Measurements from ENCODE around the gene RABGAP1. TPM values are rescaled to one million over a fixed set of nuclear protein-coding genes. Genes with fewer than 3 reads are reported as not detected.

Gene RABGAP1
- total RNA-seq: 10 to 100 TPM; 37.4 to 49.2 (median 43.0) TPM
- total RNA-seq (2013): 44.9 TPM

- Mint-ChIP-seq H3K36me3 (no peaks in the 10 kb centered on the region), H3K4me3 (peak within 1 kb of the TSS; percentile 97), H3K27ac (peak within 1 kb of the TSS; percentile 84 to 94), H3K9me3 (no peaks in the 10 kb centered on the region), H3K4me1 (peaks cover 20 to 23% of the 10 kb centered on the region in 2 donors), H3K27me3 (ENCODE audit: low read depth in 2 of 2) (no peaks in the 10 kb centered on the region)
- under 1% methylated on average over 52 of the region's 54 CpGs for WGBS (ENCODE audit: insufficient coverage)
- ATAC-seq (peak; percentile 98 to 100 (median 98)), DNase-seq (peak; percentile 95 to 99)
- H3K27ac ChIP-seq (ENCODE audit: low read length): peak within 1 kb of the TSS; percentile 80
- H3K9me3 ChIP-seq (ENCODE audit: control insufficient read depth, insufficient read depth, low read length): no peaks in the 10 kb centered on the region
- intact Hi-C loops (cut with micrococcal nuclease): loop anchor here (1.0 kb wide), 2 partner anchors 10 to 36 kb away; partner anchors contain the start of genes RC3H2 and ZBTB26
- TF ChIP-seq CTCF (IDR thresholded peaks at IDR 0.05): no peak
- H3K4me1 ChIP-seq (ENCODE audit: control insufficient read depth, insufficient read depth, low read length): peaks cover 14% of the 10 kb centered on the region
- peak within 1 kb of the TSS; percentile 82 for H3K4me3 ChIP-seq (ENCODE audit: low read length)
- no peaks in the 10 kb centered on the region for H3K27me3 ChIP-seq (ENCODE audit: control insufficient read depth, insufficient read depth, low read length)
- H3K36me3 ChIP-seq (ENCODE audit: control insufficient read depth, insufficient read depth, low read length): peaks cover 10% of the 10 kb centered on the region
Measured at GRCh38 chr9:122940749-122941581, at the start of gene RABGAP1. TSS of gene RABGAP1 (plus strand) at chr9:122941020. CDS start at chr9:122957060, 16,040 bp downstream.

- Mint-ChIP-seq H3K4me3 (no peak overlapping the region), H3K36me3 (no peaks in the 10 kb centered on the region), H3K4me1 (peaks cover 19 to 23% of the 10 kb centered on the region in 2 donors), H3K27ac (peak overlapping the region; percentile 47 to 55), H3K27me3 (ENCODE audit: low read depth in 2 of 2) (no peaks in the 10 kb centered on the region), H3K9me3 (no peaks in the 10 kb centered on the region)
- ATAC-seq (no peak), DNase-seq (no peak)
- no peak for TF ChIP-seq CTCF (IDR thresholded peaks at IDR 0.05)
- Histone ChIP-seq H3K27me3 (ENCODE audit: control insufficient read depth, insufficient read depth, low read length) (no peaks in the 10 kb centered on the region), H3K27ac (ENCODE audit: low read length) (no peak overlapping the region), H3K9me3 (ENCODE audit: control insufficient read depth, insufficient read depth, low read length) (no peaks in the 10 kb centered on the region), H3K4me1 (ENCODE audit: control insufficient read depth, insufficient read depth, low read length) (peaks cover 19% of the 10 kb centered on the region), H3K36me3 (ENCODE audit: control insufficient read depth, insufficient read depth, low read length) (peaks cover 20% of the 10 kb centered on the region), H3K4me3 (ENCODE audit: low read length) (no peak overlapping the region)
- WGBS (ENCODE audit: insufficient coverage): no CpG with 5 or more reads among the region's 1 CpG
- intact Hi-C loops (cut with micrococcal nuclease): no loop called here
Measured at GRCh38 chr9:122897969-122898368, 42.9 kb upstream of the RABGAP1 start.

GRCh38 chr9:122900791-122901190, 40.0 kb upstream of the RABGAP1 start:
- Mint-ChIP-seq H3K27me3 (ENCODE audit: low read depth in 2 of 2) (no peaks in the 10 kb centered on the region), H3K36me3 (no peaks in the 10 kb centered on the region), H3K4me1 (peaks cover 34 to 36% of the 10 kb centered on the region in 2 donors), H3K4me3 (peak overlapping the region; percentile 63), H3K27ac (peak overlapping the region; percentile 94 to 96), H3K9me3 (no peaks in the 10 kb centered on the region)
- DNase-seq: peak in 1 of 2 donors; percentile 55
- Histone ChIP-seq H3K4me1 (ENCODE audit: control insufficient read depth, insufficient read depth, low read length) (peaks cover 19% of the 10 kb centered on the region), H3K27me3 (ENCODE audit: control insufficient read depth, insufficient read depth, low read length) (no peaks in the 10 kb centered on the region), H3K4me3 (ENCODE audit: low read length) (peak overlapping the region; percentile 32), H3K27ac (ENCODE audit: low read length) (peak overlapping the region; percentile 69), H3K36me3 (ENCODE audit: control insufficient read depth, insufficient read depth, low read length) (peaks cover 5% of the 10 kb centered on the region), H3K9me3 (ENCODE audit: control insufficient read depth, insufficient read depth, low read length) (no peaks in the 10 kb centered on the region)
- peak; percentile 15 to 36 (median 23) for ATAC-seq
- 0% methylated on average over 1 of the region's 2 CpGs for WGBS (ENCODE audit: insufficient coverage)
- no peak for TF ChIP-seq CTCF (IDR thresholded peaks at IDR 0.05)
- intact Hi-C loops (cut with micrococcal nuclease): no loop called here
